Smooth muscle cell of the coronary artery (primary cell): ENCODE measurements around the gene B4GALT1. TPM values are rescaled to one million over a fixed set of nuclear protein-coding genes. Genes with fewer than 3 reads are reported as not detected.

ENCODE experiments used
- total RNA-seq: library from RNA; depleted of rRNA; stranded (reverse); fragments of >200 nt; gene quantifications from 2 replicates; pipeline ENCODE4 v1.2.3, GENCODE V29; 2014; ENCODE audit warnings: low replicate concordance

The B4GALT1 gene
- total RNA-seq, result 10.4 and 37.4 TPM in 2 replicates

DNA sequence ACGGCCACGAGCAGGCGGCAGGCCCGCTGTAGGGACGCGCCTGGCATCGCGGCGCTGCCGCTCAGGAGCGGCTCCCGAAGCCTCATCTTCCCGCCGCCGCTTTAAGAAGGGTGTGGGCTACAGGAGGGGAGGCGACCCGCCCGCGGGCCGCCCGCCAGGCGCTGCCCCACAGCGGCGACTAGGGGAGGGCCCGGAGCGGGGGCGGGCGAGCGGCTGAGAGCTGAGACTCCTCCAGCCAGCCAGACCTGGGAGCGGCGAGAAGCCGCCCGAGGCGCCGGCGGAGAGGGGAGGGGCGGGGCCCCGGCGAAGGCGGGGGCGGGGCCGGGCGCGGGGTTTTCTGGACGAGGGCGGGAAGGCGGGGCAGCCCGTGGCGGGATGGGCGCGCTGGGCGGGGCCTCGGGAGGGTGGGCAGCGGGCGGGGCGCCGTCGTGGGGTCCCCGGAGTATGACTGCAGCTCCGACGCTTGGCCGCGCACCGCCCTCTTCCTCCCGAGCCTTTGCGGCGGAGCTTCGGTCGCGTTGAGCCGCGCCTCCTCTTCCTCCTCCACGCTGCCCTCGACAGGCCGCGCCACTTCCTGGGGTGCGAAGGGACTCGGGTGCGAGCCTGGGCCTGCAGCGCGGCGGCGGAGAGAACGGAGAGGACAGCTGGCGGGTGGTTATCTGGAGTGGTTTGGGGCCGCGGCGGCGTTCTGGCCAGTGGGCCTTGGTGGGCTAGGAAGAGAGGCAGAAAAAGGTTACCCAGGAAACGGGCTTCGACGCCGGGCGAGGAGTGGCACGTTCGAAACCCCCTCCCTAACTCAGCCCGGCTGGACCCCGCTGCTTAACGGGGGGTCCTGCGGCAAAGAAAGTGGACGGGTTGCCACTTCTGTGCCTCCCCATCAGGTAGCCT, at the start of gene B4GALT1:
Gene B4GALT1 (minus strand): TSS at position 253 of the 888 bp plus-strand sequence. CDS start 167 bp downstream, at position 86.

GRCh38 chr9:33076046-33077004, 90.8 kb downstream of the B4GALT1 start, which contains the start of gene SMU1:
SMU1 (minus strand) TSS chr9:33076674; CDS start chr9:33076608, 66 bp downstream.

Other genes starting within 250 kb of the B4GALT1 start
- gene APTX, start 165.7 kb downstream of the B4GALT1 start, total RNA-seq, result 34.3 and 35.2 TPM in 2 replicates
- gene DNAJA1, start 142.1 kb downstream of the B4GALT1 start, total RNA-seq, result 67.4 and 170 TPM in 2 replicates
- gene SMU1, start 90.7 kb downstream of the B4GALT1 start, total RNA-seq, result 28.3 and 31.5 TPM in 2 replicates
- gene SPINK4, start 72.8 kb upstream of the B4GALT1 start, total RNA-seq, result not detected in 2 replicates
- gene BAG1, start 97.4 kb upstream of the B4GALT1 start, total RNA-seq, result 18.7 and 23.8 TPM in 2 replicates
- 115 and 135 TPM in 2 replicates for gene CHMP5, start 97.7 kb upstream of the B4GALT1 start, total RNA-seq
- gene NFX1, start 123.2 kb upstream of the B4GALT1 start, total RNA-seq, result 17.4 and 25.4 TPM in 2 replicates
- 1.6 TPM in 1 of 2 replicates, not detected in the other for gene AQP7, start 235.2 kb upstream of the B4GALT1 start, total RNA-seq